GM10266 (cell line): Measurements from ENCODE around the gene SLIT1.
A peak's percentile ranks its signal among the peaks of the same experiment; 100 is the strongest.

Experiments used
- DNase-seq: peaks from one replicate; pipeline ENCODE4 v3.0.0; 2012; ENCODE audit errors: extremely low spot score
- CTCF ChIP-seq: IDR thresholded peaks from 2 replicates; pipeline ENCODE4 v1.5.1; 2012; ENCODE audit warnings: mild to moderate bottlenecking, low read depth; ENCODE audit not compliant: control insufficient read depth, insufficient read depth; ENCODE audit errors: missing control alignments

SLIT1 gene

DNA sequence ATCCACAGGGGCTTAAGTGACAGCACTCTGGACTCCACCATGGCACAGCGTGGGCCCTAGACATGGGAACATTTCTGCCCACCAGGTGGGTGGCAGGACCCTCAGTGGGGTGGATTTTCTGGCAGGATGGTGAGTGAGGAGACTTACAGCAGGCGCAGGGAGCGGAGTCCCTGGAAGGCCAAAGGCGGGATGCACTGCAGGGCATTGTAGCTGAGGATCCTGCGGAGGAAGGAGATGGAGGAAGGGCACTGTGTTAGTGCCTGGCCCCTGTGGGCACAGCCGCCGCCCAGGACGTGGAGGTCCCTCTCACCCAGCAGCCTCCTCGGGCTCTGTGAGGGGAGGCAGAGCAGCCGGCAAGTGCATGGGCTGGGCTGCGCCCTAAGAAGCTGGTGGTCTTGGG is 154.3 kb downstream of the SLIT1 start:
- DNase-seq = no peak
- TF ChIP-seq CTCF = no peak

- no peak for DNase-seq
- no peak for TF ChIP-seq CTCF
These were observed 154.9 kb downstream of the SLIT1 start for GRCh38 chr10:97030894-97031293.

DNA sequence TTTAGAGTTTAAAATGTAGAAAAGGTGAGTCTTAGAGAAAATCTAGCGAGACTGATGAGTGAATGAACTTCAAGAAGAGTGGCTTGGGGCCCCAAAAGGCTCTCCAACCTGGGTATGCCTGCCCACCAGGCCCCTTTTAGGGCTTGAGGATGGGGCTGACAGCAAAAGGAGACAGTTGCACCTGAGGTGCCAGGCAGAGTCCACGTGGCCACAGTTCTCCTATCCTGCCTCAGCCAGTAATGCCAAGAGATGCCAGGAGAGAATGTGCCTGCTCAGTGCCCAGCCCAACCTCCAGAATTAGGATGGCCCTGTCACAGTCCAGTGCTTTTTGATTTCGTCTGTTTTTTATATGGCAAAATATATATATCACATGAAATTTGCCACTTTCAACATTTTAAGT is 156.5 kb downstream of the SLIT1 start:
- TF ChIP-seq CTCF = no peak

DNA sequence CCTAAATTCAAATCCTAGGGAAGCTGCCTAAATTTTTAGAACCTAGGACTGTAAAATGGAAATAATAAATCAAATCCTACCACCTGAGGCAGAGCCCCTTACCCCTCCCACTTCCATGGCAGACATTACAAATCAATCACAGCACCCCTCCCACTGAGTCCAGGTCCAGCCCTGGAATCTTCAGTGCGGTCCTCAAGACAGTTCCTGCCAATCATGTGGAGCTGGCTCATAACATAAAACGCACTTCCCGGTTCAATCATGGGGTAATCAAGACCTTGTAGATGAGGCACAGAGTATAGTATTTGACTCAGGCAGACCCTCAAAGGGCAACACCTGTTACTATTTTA is 157.0 kb downstream of the SLIT1 start:
- TF ChIP-seq CTCF = no peak
- DNase-seq = no peak

More for the DNA sequence above, 156.5 kb downstream of the SLIT1 start:
- DNase-seq = no peak

DNA sequence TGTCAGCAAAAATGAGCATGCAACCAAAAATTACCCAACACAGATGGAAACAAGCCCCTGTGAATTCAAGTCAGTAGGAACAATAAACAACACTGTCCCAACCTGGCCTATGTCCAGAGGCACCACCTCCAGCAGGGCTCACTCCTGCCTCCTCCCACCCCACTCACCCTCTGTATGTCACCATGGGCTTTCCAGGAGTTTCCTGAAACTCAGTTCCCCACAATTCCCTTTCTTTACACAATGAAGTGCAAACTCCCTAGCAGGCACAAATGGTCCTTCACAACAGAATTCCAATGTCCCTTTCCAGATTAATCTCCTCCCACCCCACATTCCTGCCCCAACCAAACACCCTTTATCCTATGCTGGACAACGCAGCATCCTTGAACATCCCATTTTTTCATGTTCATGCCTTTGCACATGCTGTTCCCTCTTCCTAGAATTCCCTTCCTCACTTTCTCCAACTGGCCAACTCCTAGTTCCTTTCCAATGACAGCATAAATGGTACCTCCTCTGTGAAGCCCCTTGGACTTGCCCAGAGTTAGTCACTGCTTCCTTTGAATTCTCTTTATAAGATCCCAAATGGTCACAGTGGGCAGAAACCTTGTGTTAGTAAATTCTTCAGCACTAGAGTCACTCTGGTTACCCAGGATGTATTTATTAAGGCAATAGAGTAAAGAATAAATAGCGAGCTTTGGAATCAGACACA is 157.5 kb downstream of the SLIT1 start:
- TF ChIP-seq CTCF = no peak

GRCh38 chr10:97025613-97026242 is 160.0 kb downstream of the SLIT1 start:
- peak; percentile 72 for DNase-seq
- peak; percentile 65 for TF ChIP-seq CTCF

More for the DNA sequence above, 157.5 kb downstream of the SLIT1 start:
- DNase-seq = no peak
